Pancreas (tissue), 10 donors: Measurements from ENCODE around the gene ZBTB40. TPM values are rescaled to one million over a fixed set of nuclear protein-coding genes. Genes with fewer than 3 reads are reported as not detected.

ENCODE experiments used
- ATAC-seq, 4 donors: fragments of 200-7000 bp; cut with Tn5 transposase; one replicate each; pipeline versions ENCODE4 v1.8.0 to v1.9.1; 2020; ENCODE audit warnings: mild to moderate bottlenecking in 4 of 4, moderate library complexity in 4 of 4
- DNase-seq, 6 donors: peaks; one replicate each; pipeline ENCODE4 v3.0.0-alpha.2; 2020
- FAIRE-seq: peaks from 2 replicates; lab custom pipeline; 2012; peaks lifted over from hg19 to GRCh38; lab: Jason Lieb, UNC
- H3K27ac ChIP-seq, 4 donors: fragments of 200-600 bp; sonication (generic); 1 replicate in 3 of 4; 2 replicates in 1 of 4; pipeline versions ENCODE4 v1.5.0 to v1.8.0; 2020
- H3K27me3 ChIP-seq, 4 donors: fragments of 200-600 bp; one replicate each; pipeline ENCODE4 v1.8.0; 2021
- H3K36me3 ChIP-seq, 3 donors: fragments of 200-600 bp; sonication (generic) in 1 of 3; one replicate each; pipeline versions ENCODE4 v1.5.0 to v1.8.0; 2020 to 2021
- H3K4me1 ChIP-seq, 3 donors: fragments of 200-600 bp; one replicate each; pipeline ENCODE4 v1.8.0; 2021
- H3K4me3 ChIP-seq, 4 donors: fragments of 200-600 bp; sonication (generic) in 2 of 4; one replicate each; pipeline versions ENCODE4 v1.5.0 to v1.8.0; 2020 to 2021
- H3K9me3 ChIP-seq, 4 donors: fragments of 200-600 bp; one replicate each; pipeline ENCODE4 v1.8.0; 2021
- WGBS, 2 donors: extraction: QIAGEN DNeasy Blood & Tissue Kit; methylation state at CpG; one replicate each; pipeline ENCODE4 v1.1.7; 2013; 5-methylcytosine and 5-hydroxymethylcytosine counted together
- intact Hi-C, 3 donors: fragments of 100-400 bp; cut with DNase I; formaldehyde crosslinking; loops; one replicate each; pipeline versions ENCODE4 v1.11.1 to v1.14.2; 2022
- polyA plus RNA-seq, 2 donors: library from polyadenylated mRNA; stranded (reverse); fragments of 200-250 nt; gene quantifications; one replicate each; pipeline ENCODE4 v1.2.3, GENCODE V29; 2013
- total RNA-seq, 6 donors: library from RNA; stranded (reverse); fragmentation: NEBNext Ultra II Directional in 4 of 6; extraction: Animal tissue kit (Norgen Biotek cat#: 25700) in 4 of 6; gene quantifications; one replicate each; pipeline versions ENCODE4 v1.2.1 to v1.2.4, GENCODE V29; 2021 to 2023
- TF ChIP-seq, protein P1 (sequence below), 4 donors: fragments of 200-600 bp; sonication (generic) in 3 of 4; IDR thresholded peaks; one replicate each; pipeline versions ENCODE4 v1.5.0 to v1.8.0; 2021; ENCODE audit warnings: antibody characterized with exemption in 4 of 4
- donor health status: healthy with polysubstance abuse.
- donor health status: DM: no; HTN: no; CAD: no; lungs with moderate emphysema.
- donor health status: DM: no; HTN: no; CAD: no.
- donor health status: control.
- donor health status: control.
- donor health status: Bipolar disorder and iron deficiency.
- donor health status: DM: yes; HTN: yes; CAD: no.
- donor health status: DM: no; HTN: no; CAD: no.
- donor health status: DM: no; HTN: no; CAD: no.
- donor health status: DM: yes; HTN: yes; CAD: no.

ZBTB40 gene
- total and polyA plus RNA-seq, 8 donors = 6.2 to 16.0 (median 9.4) TPM

DNA sequence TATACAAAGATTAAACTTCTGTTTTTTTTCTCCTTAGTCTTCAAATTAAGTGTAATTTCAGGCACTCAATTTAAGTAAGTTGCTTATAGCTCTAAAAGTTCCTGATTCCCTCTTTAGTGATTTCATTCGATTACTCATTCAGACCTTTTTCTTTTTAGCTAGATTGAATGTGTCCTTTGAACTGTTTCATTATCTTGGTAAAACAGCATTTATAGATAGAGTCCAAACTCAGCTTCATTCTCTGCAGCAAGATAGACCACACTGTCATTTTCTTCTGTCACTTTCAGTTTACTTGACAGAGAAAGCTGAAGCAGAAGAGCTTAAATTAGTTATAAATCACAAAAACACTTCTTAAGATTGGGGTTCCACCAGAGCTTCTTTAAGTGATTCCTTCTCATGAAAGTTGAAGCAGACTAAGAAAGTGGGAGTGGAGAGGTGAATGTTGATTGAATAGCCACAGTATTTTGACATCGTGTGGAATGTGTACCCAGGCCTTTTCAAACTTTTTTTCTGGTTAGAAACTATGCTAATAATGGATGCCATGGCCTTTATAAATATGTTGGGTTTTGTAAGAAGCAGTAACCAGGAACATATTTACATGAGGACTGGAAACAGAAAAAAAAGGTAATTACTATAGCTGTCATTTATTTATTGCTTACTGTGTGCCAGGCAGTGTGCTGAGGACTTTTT lies 52.2 kb downstream of the ZBTB40 start:
- no peak for ATAC-seq
- peaks cover 0 to 3% (median 0%) of the 10 kb centered on the region in 3 donors for H3K36me3 ChIP-seq
- H3K27me3 ChIP-seq = no peaks in the 10 kb centered on the region
- H3K4me1 ChIP-seq = peaks cover 30 to 60% (median 58%) of the 10 kb centered on the region in 3 donors
- intact Hi-C loops = loop anchor here in 1 of 3 donors (10.0 kb wide), 1 partner anchor 49 kb away; the partner anchor contains the start of gene ZBTB40
- H3K4me3 ChIP-seq = no peak overlapping the region
- TF ChIP-seq, protein P1, sequence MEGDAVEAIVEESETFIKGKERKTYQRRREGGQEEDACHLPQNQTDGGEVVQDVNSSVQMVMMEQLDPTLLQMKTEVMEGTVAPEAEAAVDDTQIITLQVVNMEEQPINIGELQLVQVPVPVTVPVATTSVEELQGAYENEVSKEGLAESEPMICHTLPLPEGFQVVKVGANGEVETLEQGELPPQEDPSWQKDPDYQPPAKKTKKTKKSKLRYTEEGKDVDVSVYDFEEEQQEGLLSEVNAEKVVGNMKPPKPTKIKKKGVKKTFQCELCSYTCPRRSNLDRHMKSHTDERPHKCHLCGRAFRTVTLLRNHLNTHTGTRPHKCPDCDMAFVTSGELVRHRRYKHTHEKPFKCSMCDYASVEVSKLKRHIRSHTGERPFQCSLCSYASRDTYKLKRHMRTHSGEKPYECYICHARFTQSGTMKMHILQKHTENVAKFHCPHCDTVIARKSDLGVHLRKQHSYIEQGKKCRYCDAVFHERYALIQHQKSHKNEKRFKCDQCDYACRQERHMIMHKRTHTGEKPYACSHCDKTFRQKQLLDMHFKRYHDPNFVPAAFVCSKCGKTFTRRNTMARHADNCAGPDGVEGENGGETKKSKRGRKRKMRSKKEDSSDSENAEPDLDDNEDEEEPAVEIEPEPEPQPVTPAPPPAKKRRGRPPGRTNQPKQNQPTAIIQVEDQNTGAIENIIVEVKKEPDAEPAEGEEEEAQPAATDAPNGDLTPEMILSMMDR (IDR thresholded peaks at IDR 0.05) = no peak
- H3K9me3 ChIP-seq = no peaks in the 10 kb centered on the region
- no peak for DNase-seq
- H3K27ac ChIP-seq = peak overlapping the region in 2 of 4 donors; percentile 46 to 51
- WGBS, 2 donors = 15 to 16% methylated on average over 2 of the region's 2 CpGs
- no peak for FAIRE-seq

- ATAC-seq (peak in 3 of 4 donors; percentile 4 to 35 (median 30)), FAIRE-seq (no peak), DNase-seq (no peak)
- Histone ChIP-seq H3K27ac (peak overlapping the region in 2 of 4 donors; percentile 38 to 46), H3K27me3 (no peaks in the 10 kb centered on the region), H3K36me3 (peaks cover 0 to 10% (median 0%) of the 10 kb centered on the region in 3 donors), H3K4me3 (no peak overlapping the region), H3K4me1 (peaks cover 29 to 50% (median 49%) of the 10 kb centered on the region in 3 donors), H3K9me3 (no peaks in the 10 kb centered on the region)
- intact Hi-C loops = loop anchor here in 1 of 3 donors (10.0 kb wide), 1 partner anchor 51 kb away; the partner anchor contains the start of gene ZBTB40
- WGBS, 2 donors = 48 to 54% methylated on average over 8 of the region's 8 CpGs
- TF ChIP-seq, protein P1 (IDR thresholded peaks at IDR 0.05) = no peak
These were observed 54.6 kb downstream of the ZBTB40 start for GRCh38 chr1:22506130-22506692.

DNA sequence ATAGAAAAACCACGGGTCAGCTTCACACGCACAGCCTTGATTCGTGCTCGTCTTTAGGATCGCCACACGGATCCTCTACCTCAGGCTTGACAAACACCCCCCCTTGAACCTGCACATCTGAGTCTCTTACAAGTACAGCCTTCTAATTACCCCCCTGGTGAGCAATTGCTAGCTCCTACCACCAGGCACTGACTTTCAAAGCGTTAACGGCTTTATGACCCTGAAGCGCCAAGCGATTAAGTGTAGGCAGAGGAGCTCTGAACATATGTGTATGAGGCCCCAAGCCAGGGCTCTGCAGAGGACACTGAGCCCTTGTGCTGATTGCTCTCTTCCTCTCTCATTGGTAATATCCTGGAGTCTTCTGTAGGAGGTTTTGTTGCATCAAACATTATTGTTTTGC lies 55.9 kb downstream of the ZBTB40 start:
- Histone ChIP-seq H3K36me3 (peaks cover 0 to 17% (median under 1%) of the 10 kb centered on the region in 3 donors), H3K4me3 (no peak overlapping the region), H3K4me1 (peaks cover 25 to 51% (median 49%) of the 10 kb centered on the region in 3 donors), H3K9me3 (no peaks in the 10 kb centered on the region), H3K27me3 (no peaks in the 10 kb centered on the region), H3K27ac (peak overlapping the region in 2 of 4 donors; percentile 70 to 71)
- 57 to 60% methylated on average over 10 of the region's 10 CpGs for WGBS, 2 donors
- TF ChIP-seq, protein P1 (IDR thresholded peaks at IDR 0.05) = no peak
- no peak for DNase-seq
- peak; percentile 23 to 52 (median 34) for ATAC-seq
- no peak for FAIRE-seq
- intact Hi-C loops = loop anchor here in 1 of 3 donors (10.0 kb wide), 1 partner anchor 53 kb away; the partner anchor contains the start of gene ZBTB40

GRCh38 chr1:22508329-22508728 lies 56.7 kb downstream of the ZBTB40 start:
- intact Hi-C loops = loop anchor here in 1 of 3 donors (10.0 kb wide), 1 partner anchor 54 kb away; the partner anchor contains the start of gene ZBTB40
- peak overlapping the region in 2 of 4 donors; percentile 70 to 71 for H3K27ac ChIP-seq
- peak; percentile 36 to 72 (median 48) for ATAC-seq
- peaks cover 25 to 44% (median 43%) of the 10 kb centered on the region in 3 donors for H3K4me1 ChIP-seq
- peak in 1 of 6 donors; percentile 43 for DNase-seq
- TF ChIP-seq, protein P1 (IDR thresholded peaks at IDR 0.05) = no peak
- no peaks in the 10 kb centered on the region for H3K9me3 ChIP-seq
- FAIRE-seq = no peak
- no peak overlapping the region for H3K4me3 ChIP-seq
- 38 to 48% methylated on average over 5 of the region's 5 CpGs for WGBS, 2 donors
- peaks cover 0 to 25% (median 4%) of the 10 kb centered on the region in 3 donors for H3K36me3 ChIP-seq
- H3K27me3 ChIP-seq = no peaks in the 10 kb centered on the region
